Fibroblast of the conjunctiva (primary cell): ENCODE data around the gene GPR155.
"Not testable (repeated sequence)": the region's sequence is repeated elsewhere in the genome, so short reads cannot be mapped to it uniquely, and the experiment has no call there.

Experiments used
- DNase-seq: peaks from one replicate; pipeline ENCODE4 v3.0.0-alpha.2; 2010; ENCODE audit warnings: low read depth

The GPR155 gene

DNA sequence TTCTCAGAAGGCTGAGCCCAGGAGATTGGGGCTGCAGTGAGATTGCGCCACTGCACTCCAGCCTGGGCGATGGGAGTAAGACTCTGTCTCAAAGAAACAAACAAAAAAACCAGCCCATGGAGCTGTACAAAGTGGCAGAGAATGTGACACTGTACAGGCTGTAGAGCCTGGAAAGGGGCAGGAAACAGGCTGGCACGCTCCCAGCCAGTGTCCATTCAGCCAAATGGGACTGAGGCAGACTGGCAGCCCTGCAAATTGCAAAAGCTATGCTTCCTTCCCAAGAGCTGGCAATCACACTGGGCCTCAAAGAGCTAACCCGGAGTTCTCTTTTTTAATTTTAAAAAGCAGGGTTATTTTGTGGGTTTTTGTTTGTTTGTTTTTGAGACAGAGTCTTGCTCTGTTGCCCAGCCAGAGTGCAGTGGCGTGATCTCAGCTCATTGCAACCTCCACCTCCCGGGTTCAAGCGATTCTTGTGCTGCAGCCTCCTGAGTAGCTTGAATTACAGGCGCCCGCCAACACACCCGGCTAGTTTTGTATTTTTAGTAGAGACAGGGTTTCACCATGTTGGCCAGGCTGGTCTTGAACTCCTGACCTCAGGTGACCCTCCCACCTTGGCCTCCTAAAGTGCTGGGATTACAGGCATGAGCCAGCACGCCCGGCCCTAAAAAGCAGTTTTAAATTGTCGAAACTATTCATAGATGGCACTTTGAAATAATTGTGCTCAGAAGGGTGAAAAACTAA lies 48.5 kb downstream of the GPR155 start:
- DNase-seq = no peak

DNA sequence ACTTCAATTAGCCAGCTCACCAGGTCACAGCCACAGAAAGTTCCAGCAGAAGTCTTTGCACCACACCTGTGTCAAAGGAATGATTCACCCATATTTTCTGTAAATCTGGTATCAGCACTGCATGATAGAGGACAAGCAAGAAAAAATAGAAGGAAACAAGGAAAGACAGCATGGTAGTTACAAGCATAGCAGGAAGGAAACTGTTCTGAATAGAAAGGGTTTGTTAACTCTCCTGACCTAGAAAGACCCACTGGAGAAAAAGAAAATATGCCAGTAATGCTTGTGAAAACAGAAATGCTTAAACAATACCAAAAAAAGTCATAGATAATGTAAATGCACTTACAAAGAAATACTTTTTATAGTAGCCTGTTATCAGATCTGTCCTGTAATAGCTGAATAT lies 50.5 kb downstream of the GPR155 start:
- no peak for DNase-seq

DNA sequence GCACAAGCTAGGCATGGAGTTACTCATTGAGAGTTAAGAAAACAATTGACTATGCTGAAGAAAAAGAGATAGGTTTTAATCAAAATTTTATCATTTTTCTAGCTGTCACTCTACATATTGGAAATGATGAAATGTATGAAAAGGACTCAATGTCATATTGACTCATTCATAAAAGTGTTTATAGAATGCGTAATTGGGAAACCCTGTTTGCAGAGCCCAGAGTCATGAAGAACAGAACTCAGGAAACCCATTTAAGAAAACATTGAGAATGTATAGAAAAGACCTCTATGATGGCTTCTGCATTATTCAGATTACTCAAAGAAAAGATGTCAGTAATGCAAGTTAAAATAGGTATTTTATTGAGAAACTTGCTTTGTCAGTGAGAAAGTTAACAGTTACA lies 54.9 kb downstream of the GPR155 start:
- no peak for DNase-seq

DNA sequence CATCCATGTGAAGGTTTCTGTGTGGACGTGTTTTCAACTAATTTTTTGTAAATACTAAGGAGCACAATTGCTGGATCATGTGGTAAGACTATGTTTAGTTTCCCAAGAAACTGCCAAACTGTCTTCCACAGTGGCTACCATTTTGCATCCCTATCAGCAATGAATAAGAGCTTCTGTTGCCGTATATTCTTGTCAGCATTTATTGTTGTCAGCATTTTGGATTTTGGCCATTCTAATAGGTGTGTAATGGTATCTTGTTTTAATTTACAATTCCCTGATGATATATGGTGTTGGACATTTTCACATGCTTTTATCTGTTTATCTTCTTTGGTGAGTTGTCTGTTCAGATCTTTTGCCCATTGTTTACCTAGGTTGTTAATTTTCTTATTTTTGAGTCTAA lies 56.8 kb downstream of the GPR155 start:
- DNase-seq = no peak

DNA sequence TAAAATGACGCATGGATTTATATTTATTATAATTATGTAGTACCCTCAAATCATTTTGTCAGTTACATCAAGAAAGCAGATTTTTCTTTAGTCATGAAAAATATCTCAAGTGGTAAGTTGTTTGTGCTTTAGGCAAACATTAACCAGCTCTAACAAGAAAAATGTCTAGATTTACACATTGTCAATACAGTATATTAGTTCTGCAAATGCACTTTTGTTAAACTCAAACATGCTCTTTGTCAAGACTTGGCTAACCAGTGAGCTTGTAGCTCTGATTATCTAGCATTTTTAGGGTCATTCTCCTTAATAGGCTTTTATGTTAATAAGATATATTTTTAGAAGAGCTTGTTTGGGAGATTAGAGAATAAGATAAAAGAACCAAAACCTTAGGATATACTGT lies 58.6 kb downstream of the GPR155 start:
- no peak for DNase-seq

DNA sequence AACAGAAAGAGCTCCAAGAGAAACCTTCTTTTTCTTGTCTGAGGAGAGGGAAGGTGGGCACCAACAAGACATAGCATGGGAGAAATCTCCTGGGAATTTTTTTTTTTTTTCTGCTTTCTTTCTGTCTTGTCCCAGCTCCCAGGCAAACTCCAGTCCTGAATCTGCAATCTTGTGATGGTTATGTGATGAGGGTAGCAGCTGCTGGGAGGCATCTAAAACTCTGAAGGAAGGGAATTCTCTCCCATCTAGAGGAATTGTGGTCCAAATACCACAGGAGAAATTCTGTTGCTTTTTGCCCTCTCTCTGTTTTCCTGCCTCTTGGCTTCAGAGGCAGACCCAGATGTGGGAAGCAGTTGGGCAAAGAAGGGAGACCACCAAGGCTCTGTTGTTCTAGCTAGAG lies 74.6 kb downstream of the GPR155 start:
- no peak for DNase-seq

DNA sequence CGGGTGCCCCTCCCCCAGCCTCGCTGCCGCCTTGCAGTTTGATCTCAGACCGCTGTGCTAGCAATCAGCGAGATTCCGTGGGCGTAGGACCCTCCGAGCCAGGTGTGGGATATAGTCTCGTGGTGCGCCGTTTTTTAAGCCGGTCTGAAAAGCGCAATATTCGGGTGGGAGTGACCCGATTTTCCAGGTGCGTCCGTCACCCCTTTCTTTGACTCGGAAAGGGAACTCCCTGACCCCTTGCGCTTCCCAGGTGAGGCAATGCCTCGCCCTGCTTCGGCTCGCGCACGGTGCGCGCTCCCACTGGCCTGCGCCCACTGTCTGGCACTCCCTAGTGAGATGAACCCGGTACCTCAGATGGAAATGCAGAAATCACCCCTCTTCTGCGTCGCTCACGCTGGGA lies 76.8 kb downstream of the GPR155 start:
- DNase-seq = not testable (repeated sequence)

DNA sequence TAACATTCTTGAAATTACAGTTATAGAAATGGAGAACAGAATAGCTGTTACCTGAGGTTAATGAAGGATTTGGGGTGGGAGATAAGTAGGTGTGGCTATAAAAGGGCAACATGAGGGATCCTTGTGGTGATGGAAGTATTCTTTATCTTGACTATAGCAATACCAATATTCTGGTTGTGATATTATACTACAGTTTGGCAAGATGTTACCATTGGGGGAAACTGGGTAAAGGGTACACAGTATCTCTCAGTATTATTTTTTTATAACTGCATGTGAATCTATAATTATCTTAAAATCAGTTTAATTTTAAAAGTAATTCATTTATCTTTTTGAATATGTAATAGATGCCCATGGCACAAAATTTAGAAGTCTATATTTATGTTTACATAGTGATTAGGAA lies 83.2 kb downstream of the GPR155 start:
- no peak for DNase-seq

DNA sequence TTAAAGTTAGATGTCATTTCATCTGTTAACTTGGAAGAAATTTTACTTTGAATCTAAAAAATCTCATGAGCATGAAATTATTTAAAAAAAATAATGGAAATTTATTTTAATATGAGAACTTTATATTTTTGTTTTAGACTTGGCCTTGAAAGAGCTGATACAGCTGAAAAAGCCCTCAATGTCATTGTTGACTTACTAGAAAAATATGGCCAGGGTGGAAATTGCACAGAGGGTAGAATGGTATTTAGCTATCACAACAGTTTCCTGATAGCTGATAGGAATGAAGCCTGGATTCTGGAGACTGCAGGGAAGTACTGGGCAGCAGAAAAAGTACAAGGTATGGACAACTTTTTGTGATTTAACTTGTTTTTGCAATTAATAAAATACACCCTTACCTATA lies 86.0 kb downstream of the GPR155 start:
- no peak for DNase-seq

DNA sequence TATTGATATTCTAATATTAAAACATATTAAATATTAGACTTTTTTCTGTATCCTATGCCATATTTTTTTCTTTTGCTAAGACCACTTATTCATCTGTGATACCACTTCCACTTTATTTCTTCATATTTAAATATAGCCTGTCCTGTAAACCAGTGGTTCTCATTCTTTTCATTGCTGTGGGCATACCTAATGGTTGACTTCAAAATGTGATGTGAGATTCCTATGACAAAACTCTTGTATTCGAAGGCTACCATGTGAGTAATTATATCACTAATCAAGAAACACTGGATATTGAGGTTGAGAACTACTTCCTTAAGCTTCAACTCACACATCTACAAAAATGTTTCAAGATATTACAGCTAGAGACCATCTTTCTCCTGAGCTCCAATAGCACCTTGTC lies 87.7 kb downstream of the GPR155 start:
- no peak for DNase-seq

DNA sequence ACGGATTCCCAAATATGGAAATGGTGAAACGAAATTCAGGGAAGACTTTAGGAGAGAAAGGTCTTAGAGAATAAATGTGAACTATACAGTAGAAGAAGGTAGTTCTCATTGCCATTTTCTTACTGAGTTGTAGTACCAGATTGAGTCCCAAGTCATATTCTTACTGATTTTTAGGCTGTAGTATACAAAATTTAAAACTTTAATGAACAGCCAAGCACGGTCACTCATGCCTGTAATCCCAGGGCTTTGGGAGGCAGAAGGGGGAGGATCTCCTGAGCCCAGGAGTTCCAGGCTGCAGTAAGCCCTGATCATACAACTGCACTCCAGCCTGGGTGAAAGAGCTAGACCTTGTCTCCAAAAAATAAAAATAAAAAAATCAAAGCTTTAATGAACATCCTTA lies 89.1 kb downstream of the GPR155 start:
- no peak for DNase-seq

DNA sequence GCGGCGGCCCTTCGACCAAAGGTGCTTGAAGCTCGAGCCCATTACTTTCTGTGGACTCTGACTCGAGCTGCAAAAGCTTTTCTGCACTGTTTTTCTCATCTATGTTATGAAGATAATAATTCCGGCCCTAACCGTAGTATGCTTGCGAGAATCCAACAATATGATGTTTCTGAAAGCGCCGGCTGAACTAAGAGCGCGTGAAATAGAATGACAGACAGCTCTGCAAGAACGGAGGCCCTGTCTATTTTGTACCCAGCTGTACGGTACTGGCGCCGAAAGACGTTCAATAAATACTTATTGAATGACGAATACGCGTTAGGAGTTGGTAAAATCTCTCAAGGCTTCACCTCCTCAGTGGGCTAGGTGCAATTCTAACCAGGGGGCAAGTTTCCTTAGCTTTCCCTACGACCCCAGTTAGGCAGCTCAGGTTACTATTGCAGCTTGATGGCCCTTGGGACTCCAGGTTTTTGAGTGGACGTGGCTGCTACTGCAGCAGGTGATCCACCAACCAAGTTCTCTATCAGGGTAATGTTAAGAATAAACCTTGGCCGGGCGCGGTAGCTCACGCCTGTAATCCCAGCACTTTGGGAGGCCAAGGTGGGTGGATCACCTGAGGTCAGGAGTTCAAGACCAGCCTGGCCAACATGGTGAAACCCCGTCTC lies 90.7 kb downstream of the GPR155 start:
- DNase-seq = no peak

DNA sequence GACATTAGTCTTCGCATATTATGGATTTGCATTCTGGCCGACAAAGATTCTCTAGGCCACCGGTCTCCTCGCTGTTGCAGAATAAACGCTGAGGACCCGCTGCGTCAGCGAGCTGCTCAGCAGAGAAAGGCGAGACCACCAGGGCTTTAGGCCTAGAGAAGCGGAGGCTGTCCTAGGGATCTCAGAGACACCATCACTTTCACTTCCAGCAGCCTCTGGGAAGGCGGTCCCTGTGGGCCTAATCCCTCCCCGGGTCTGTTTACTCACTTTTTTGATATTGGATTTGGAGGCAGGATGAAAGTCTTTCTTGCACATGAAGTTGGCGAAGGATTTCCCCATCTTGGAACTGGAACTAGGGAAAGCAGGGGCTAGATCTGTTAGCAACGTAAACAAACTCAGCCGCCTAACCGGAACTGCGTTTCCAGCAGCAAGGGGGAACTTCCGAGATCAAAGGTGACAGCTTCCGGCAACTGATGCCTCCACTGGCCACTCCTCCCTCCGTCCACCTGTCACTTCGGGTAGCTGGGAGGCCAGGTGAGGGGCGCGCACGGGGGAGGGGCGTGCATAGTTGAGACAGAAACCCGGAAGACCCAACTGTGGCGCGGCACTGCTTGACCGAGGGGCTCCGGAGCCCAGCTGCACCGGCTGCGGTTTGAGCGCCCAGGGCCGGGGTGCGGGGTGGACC lies 91.4 kb downstream of the GPR155 start, which contains the start of gene SCRN3:
SCRN3 (plus strand) TSS at position 447 of the 685 bp plus-strand sequence. CDS start 2,554 bp downstream, outside the sequence.
- peak; percentile 64 for DNase-seq

DNA sequence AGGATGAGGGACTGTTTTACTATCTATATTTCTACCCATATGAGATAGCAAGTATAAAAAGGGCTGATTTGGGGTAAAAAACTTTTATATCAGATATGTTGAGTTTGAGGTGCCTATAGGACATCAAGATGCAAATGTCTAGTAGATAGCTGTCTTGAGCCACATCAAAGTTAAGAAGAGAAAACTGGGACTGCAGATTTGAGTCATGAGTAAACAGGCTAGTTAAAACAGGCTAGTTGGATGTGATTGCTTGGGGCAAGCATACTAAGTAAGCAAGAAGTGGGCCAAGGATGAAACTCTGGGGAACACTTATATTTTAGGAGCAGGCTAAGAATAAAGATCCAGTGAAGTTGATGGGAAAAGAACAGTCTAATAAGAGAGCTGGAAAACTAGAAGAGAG lies 94.1 kb downstream of the GPR155 start:
- no peak for DNase-seq

DNA sequence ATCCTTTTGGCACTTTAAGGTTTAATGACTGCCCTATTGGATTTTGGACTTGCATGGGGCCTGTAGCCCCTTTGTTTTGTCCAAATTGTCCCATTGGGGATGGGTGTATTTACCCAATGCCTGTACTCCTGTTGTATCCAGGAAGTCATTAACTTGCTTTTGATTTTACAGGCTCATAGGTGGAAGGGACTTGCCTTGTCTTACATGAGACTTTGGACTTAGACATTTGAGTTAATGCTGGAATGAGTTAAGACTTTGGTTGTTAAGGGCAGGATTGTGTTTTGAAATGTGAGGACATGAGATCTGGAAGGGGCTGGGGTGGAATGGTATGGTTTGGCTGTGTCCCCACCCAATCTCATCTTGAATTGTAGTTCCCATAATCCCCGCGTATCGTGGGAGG lies 96.5 kb downstream of the GPR155 start:
- not testable (repeated sequence) for DNase-seq

DNA sequence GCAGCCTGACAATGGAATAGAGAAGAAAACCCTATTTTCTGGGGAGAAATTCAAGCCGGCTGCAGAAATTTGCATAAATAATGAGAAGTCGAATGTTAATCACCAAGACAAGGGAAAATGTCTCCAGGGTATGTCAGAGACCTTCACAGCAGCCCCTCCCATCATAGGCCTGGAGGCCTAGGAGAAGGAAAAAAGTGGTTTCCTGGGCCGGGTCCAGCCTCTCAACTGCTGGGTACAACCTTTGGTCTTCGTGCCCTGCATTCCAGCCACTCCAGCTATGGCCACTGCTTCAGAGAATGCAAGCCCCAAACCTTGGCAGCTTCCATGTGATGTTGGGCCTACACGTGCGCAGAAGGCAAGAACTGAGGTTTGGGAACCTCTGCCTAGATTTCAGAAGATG lies 97.3 kb downstream of the GPR155 start:
- no peak for DNase-seq

DNA sequence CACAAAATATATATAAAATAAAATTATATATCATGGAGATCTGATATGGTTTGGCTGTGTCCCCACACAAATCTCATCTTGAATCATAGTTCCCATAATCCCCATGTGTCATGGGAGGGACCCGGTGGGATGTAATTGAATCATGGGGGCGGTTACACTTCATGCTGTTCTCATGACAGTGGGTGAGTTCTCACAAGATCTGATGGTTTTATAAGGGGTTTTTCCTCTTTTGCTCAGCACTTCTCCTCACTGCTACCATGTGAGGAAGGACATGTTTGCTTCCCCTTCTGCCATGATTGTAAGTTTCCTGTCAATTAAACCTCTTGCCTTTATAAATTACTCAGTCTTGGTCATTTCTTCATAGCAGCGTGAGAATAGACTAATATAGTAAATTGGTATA lies 98.1 kb downstream of the GPR155 start:
- not testable (repeated sequence) for DNase-seq

DNA sequence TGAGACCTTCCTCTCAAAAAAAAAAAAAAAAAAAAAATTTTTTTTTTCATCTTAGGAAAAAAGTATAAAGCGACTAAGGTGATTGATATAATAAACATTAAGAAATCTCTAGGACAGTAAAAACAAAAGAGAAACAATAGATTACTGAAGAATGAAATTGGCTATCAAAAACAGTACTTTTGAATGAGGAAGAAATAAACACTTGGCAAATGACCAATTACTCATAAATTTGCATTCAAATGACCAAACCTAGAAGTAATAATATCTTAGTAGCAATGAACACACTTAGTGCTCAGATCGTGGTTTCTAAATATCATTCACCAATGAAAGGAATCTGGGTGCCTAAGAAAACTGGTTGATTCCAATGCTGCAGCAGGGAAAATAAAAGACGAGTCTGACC lies 101.6 kb downstream of the GPR155 start:
- DNase-seq = no peak

DNA sequence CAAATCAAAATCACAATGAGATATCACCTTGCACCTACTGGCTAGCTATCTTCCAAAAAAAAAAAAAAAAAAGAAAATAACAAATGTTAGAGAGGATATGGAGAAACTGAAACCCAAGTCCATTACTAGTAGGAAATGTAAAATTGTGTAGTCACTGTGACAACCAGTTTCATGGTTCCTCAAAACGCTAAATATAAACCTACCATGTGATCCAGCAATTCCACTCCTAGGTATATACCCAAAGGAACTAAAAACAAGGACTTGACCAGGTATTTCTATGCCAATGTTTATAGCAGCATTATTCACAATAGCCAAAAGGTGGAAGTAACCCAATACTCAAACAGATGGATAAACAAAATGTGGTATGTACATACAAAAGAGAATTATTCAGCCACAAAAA lies 103.0 kb downstream of the GPR155 start:
- DNase-seq = no peak
